Kidney epithelial cell (primary cell): ENCODE data around the gene GABBR2. TPM values are rescaled to one million over a fixed set of nuclear protein-coding genes. Genes with fewer than 3 reads are reported as not detected.

Source experiments
- DNase-seq: peaks from one replicate; pipeline ENCODE4 v3.0.0-alpha.2; 2010; ENCODE audit warnings: low read depth
- H3K27me3 ChIP-seq: 2 replicates; pipeline ENCODE4 v1.6.0; 2011; ENCODE audit warnings: low read length; ENCODE audit not compliant: control insufficient read depth, insufficient read depth
- H3K36me3 ChIP-seq: 2 replicates; pipeline ENCODE4 v1.5.1; 2011; ENCODE audit warnings: low read length; ENCODE audit not compliant: control insufficient read depth, insufficient read depth
- H3K4me3 ChIP-seq: 2 replicates; pipeline ENCODE4 v1.5.1; 2011; ENCODE audit warnings: low read depth, mild to moderate bottlenecking, control low read depth, low read length
- CTCF ChIP-seq: IDR thresholded peaks from 2 replicates; pipeline ENCODE4 v1.5.1; 2011; ENCODE audit warnings: mild to moderate bottlenecking, moderate library complexity, low read length, control low read depth, inconsistent platforms; ENCODE audit not compliant: insufficient read depth, poor library complexity, severe bottlenecking
- total RNA-seq: library from RNA; depleted of rRNA; stranded (reverse); fragments of >200 nt; gene quantifications from 2 replicates; pipeline ENCODE4 v1.2.3, GENCODE V29; 2015

The GABBR2 gene
- total RNA-seq, 1 donor from 2014 or later: 10.8 TPM

GRCh38 chr9:98242426-98242825 is 466.3 kb downstream of the GABBR2 start:
- Histone ChIP-seq H3K36me3 (peaks cover 5% of the 10 kb centered on the region), H3K4me3 (no peak overlapping the region)
- no peak for TF ChIP-seq CTCF

GRCh38 chr9:98241357-98242300 is 467.1 kb downstream of the GABBR2 start:
- no peaks in the 10 kb centered on the region for H3K27me3 ChIP-seq
- no peak overlapping the region for H3K4me3 ChIP-seq
- DNase-seq: no peak
- peaks cover 5% of the 10 kb centered on the region for H3K36me3 ChIP-seq
- no peak for TF ChIP-seq CTCF

More at GRCh38 chr9:98242426-98242825, 466.3 kb downstream of the GABBR2 start:
- no peak for DNase-seq
- no peaks in the 10 kb centered on the region for H3K27me3 ChIP-seq

- Histone ChIP-seq H3K27me3 (no peaks in the 10 kb centered on the region), H3K36me3 (peaks cover 5% of the 10 kb centered on the region), H3K4me3 (no peak overlapping the region)
- TF ChIP-seq CTCF: no peak
- no peak for DNase-seq
These were observed 468.3 kb downstream of the GABBR2 start for GRCh38 chr9:98240475-98240874.

Other genes starting within 250 kb of the GABBR2 start
- 25.7 and 25.8 TPM in 2 replicates for gene ANKS6, start 87.6 kb upstream of the GABBR2 start, total RNA-seq
- 10.2 and 11.5 TPM in 2 replicates for gene GALNT12, start 98.7 kb upstream of the GABBR2 start, total RNA-seq
- 11.6 and 11.8 TPM in 2 replicates for gene COL15A1, start 235.0 kb upstream of the GABBR2 start, total RNA-seq